GM10248 (cell line): Measurements from ENCODE around the gene COBL.

ENCODE experiments used
- CTCF ChIA-PET: fragments of 300-600 bp; sonication (Branson Sonifier 250); formaldehyde crosslinking; extraction: SDS; loops from one replicate; lab custom pipeline; 2021; ENCODE audit warnings: antibody characterized with exemption; lab: Yijun Ruan, JAX
- POLR2A ChIA-PET: fragments of 350-650 bp; sonication (Branson Sonifier 250); formaldehyde crosslinking; extraction: SDS; loops from one replicate; lab custom pipeline; 2020; ENCODE audit warnings: antibody characterized with exemption; lab: Yijun Ruan, JAX
- DNase-seq: peaks from one replicate; pipeline ENCODE4 v3.0.0; 2012; ENCODE audit errors: extremely low spot score
- TF ChIP-seq, protein P1 (sequence below): IDR thresholded peaks from 2 replicates; pipeline ENCODE4 v1.5.1; 2012; ENCODE audit warnings: mild to moderate bottlenecking, low read depth; ENCODE audit errors: extremely low read depth, missing control alignments, control extremely low read depth

The COBL gene

DNA sequence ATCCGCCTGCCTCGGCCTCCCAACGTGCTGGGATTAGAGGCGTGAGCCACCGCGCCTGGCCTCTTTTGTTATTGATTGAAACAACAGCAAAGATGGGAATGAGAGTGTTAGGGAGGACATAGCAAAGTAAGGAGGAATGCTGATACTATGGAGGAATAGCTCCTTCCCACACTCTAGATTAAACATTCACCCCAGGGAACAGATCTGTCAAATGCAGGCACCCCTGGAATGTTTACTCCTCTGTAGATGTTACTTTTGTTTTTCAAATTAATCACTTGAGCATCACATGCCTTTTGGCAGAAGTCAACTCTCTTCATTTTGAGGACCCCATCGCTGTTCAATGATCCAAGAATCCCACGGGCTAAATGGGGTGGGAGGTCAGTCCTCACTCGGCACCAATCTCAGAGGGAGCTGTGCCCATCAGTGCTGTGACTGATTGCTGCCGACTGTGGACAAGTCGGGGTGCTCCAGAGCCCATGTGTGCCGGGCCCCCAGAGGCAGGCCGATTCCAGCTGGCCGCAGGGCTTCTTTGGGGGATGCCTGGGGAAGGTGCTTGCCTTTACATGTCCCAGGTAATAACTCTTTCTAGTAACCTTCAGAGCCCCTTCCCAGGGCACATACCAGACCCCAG, 10.2 kb upstream of the COBL start:
- POLR2A ChIA-PET, result no interaction called here
- no peak for DNase-seq
- CTCF ChIA-PET, result interaction anchor here (1.2 kb wide), 1 partner anchor 8 kb away, joined by 3 read pairs; no protein-coding TSS in a partner anchor

DNA sequence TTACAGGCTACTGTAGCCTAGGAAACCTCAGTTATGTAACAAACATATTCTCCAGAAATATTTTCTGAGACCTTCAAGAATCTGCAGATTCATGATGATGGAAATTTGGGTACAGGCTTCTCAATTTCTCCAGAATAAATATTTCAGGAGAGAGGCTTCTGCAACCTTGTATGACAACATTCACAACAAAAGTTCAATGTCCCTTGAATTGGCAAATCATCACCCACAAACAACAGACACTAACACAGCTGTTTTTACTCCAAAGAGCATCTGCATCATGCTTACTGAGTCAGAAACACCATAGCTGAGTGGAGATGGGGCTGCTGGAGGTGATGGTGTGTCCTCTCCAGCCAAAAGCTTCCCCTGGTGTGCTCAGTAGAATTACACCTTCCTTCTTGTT, 9.3 kb upstream of the COBL start:
- POLR2A ChIA-PET, result no interaction called here
- TF ChIP-seq, protein P1, sequence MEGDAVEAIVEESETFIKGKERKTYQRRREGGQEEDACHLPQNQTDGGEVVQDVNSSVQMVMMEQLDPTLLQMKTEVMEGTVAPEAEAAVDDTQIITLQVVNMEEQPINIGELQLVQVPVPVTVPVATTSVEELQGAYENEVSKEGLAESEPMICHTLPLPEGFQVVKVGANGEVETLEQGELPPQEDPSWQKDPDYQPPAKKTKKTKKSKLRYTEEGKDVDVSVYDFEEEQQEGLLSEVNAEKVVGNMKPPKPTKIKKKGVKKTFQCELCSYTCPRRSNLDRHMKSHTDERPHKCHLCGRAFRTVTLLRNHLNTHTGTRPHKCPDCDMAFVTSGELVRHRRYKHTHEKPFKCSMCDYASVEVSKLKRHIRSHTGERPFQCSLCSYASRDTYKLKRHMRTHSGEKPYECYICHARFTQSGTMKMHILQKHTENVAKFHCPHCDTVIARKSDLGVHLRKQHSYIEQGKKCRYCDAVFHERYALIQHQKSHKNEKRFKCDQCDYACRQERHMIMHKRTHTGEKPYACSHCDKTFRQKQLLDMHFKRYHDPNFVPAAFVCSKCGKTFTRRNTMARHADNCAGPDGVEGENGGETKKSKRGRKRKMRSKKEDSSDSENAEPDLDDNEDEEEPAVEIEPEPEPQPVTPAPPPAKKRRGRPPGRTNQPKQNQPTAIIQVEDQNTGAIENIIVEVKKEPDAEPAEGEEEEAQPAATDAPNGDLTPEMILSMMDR, result no peak
- CTCF ChIA-PET, result interaction anchor here (1.2 kb wide), 1 partner anchor 9 kb away, joined by 3 read pairs; no protein-coding TSS in a partner anchor
- no peak for DNase-seq

More for the DNA sequence above, 10.2 kb upstream of the COBL start:
- TF ChIP-seq, protein P1, result no peak

DNA sequence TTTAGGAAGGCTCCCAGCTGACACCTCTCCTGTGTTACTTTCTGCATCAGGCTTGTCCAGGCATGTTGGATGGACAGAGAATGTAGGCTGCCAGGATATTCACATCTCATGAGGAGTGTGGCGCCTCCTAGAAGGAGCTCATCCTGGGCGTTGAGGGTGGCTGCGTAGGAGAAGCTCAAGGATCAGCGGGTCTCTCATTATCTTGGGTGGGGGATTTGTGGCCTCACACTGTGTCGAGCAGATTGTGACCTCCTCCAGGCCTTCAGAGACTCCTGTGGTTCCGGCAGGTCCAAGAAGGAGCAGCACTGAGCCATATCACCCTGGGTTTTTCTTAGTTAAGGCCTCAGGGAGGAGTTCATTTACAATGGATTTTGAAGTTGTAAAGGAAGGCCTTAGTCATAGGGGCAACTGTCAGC, 8.7 kb upstream of the COBL start:
- POLR2A ChIA-PET, result no interaction called here
- CTCF ChIA-PET, result interaction anchor here (1.0 kb wide), 1 partner anchor 14 kb away, joined by 3 read pairs; no protein-coding TSS in a partner anchor
- TF ChIP-seq, protein P1, result no peak
- DNase-seq, result no peak

DNA sequence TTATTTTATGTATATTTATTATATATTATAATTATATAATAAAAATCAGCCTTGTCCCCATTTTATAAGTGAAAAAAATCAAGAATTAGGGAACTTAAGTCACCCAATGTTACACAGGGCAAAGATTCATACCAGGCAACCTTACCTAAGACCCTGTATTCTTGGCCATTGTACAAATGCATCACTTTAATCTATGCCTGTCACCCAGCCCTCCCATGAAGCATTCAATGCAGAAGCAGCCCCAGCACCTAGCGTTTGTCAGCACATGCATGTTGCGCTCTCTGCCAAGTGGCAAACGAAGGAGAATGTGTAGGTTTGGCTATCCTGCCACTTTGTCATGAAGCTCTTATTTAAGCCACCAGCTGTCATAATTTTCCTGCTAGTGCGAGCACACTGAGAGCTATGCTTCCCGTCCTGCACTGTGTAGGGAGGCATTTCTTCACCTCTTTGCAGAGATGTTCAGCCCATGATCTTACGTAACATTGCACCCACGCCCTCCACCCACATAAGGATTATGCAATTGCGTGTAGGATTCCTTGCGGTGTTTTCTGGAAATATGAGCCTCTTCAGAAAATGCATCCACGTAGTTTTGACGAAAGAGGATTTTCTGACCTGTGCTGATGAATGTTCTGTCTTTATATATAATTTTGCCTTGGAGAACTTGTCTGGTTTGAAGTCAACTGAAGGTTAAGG, 7.7 kb upstream of the COBL start:
- TF ChIP-seq, protein P1, result no peak
- POLR2A ChIA-PET, result no interaction called here
- no peak for DNase-seq
- CTCF ChIA-PET, result interaction anchor here (1.0 kb wide), 1 partner anchor 13 kb away, joined by 3 read pairs; no protein-coding TSS in a partner anchor

DNA sequence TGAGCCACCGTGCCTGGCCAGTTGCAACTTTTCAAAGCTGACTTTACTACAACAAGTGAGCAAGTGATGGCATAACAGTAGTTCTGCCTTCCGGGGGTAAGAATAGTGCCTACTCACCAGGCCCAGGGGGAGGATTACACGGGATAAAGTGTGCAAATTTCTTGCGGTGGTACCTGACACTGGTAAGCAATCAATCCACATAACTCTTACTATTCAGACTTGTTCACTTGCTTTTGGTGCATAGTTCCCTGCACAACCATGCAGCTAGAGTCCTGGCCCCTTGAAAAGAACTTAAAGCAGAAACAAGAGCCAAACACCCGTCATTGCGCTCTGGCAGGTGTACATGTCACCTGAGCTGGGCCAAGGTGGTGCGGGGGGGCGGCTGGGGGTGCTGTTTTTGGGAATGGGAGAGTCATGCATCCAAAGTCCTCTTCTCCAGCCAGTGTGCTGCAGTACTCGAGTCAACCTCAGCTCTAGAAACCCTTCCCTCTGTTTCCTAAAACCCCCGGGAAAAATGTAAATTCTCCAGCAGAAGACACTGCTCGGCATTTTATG, 5.4 kb upstream of the COBL start:
- ChIA-PET POLR2A (no interaction called here), CTCF (interaction anchor here (1.3 kb wide), 1 partner anchor 9 kb away, joined by 3 read pairs; no protein-coding TSS in a partner anchor)
- DNase-seq, result no peak
- TF ChIP-seq, protein P1, result no peak

DNA sequence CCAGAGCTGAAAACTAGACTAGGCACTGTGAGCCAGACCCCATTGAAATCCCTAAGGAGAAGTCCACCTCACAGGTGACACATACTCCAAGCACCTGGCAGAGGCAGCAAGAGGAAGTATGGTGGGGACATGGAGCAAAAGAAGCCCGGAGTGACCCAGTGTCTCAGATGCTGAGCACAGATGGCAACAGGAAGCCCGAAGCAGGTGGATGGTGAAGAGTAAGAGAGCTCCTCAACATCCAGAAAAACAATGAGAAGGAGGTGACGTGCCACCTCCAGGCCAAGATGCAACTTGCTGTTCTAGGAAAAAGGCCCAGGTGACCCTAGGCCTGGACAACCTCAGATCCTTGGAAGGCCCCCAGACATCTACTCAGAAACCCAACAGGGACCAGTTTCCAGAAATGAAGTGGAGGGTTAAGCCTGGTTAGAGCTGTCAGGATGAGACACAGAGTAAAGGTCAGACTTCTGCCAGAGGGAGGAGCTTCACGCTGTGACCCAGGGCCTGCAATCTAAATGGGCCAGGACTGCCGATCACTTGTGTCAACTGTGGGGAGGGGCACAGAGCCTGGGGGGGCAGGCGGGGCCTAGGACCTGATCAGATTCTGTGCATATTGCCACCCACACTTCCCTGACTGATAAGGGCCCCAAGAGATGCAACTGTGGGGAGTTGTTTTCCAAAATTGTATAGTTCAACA, 2.4 kb upstream of the COBL start:
- POLR2A ChIA-PET, result no interaction called here
- CTCF ChIA-PET, result no interaction called here
- DNase-seq, result no peak
- TF ChIP-seq, protein P1, result no peak
